HepG2 (cell line): ENCODE measurements around the gene CCSER1.

Experiments
- CEBPB ChIP-seq: IDR thresholded peaks from 2 replicates; pipeline ENCODE4 v1.6.1; 2011; ENCODE audit warnings: low read depth, low read length, improper control_type of control experiment, borderline replicate concordance
- ELF1 ChIP-seq: sonication (generic); formaldehyde crosslinking; IDR thresholded peaks from 2 replicates; pipeline ENCODE4 v1.4.0; 2020; ENCODE audit warnings: missing genetic modification reagents
- EZH2 ChIP-seq: conservative IDR thresholded peaks from 2 replicates; pipeline ENCODE4 v1.6.1; 2012; ENCODE audit warnings: mild to moderate bottlenecking, low read depth, low read length, moderate library complexity
- HDAC2 ChIP-seq: sonication (generic); formaldehyde crosslinking; IDR thresholded peaks from 2 replicates; pipeline ENCODE4 v1.4.0; 2020; ENCODE audit warnings: missing genetic modification reagents
- HNRNPL ChIP-seq: fragments of 200-400 bp; formaldehyde crosslinking; IDR thresholded peaks from 2 replicates; pipeline ENCODE4 v1.6.1; 2017; ENCODE audit warnings: mild to moderate bottlenecking, low read depth, low read length
- NFIC ChIP-seq: IDR thresholded peaks from 2 replicates; pipeline ENCODE4 v1.6.1; 2012; ENCODE audit warnings: mild to moderate bottlenecking, low read length, inconsistent platforms
- PCBP1 ChIP-seq: fragments of 200-400 bp; formaldehyde crosslinking; IDR thresholded peaks from 2 replicates; pipeline ENCODE4 v1.6.1; 2017; ENCODE audit warnings: mild to moderate bottlenecking, low read depth, low read length, borderline replicate concordance
- POLR2A ChIP-seq, 2 experiments: IDR thresholded peaks; 2 replicates each; pipeline ENCODE4 v1.6.1; 2011; ENCODE audit warnings: low read depth in 2 of 2, low read length in 2 of 2, mild to moderate bottlenecking in 1 of 2, moderate library complexity in 1 of 2; ENCODE audit not compliant: insufficient read depth in 1 of 2
- TRIM24 ChIP-seq: sonication (generic); formaldehyde crosslinking; IDR thresholded peaks from 2 replicates; pipeline ENCODE4 v1.8.0; 2022; ENCODE audit warnings: mild to moderate bottlenecking, missing genetic modification reagents
- ZNF564 ChIP-seq: sonication (generic); formaldehyde crosslinking; IDR thresholded peaks from 2 replicates; pipeline ENCODE4 v1.8.1; 2023; ENCODE audit warnings: mild to moderate bottlenecking, missing genetic modification reagents
- ZNF768 ChIP-seq: sonication (generic); formaldehyde crosslinking; IDR thresholded peaks from 2 replicates; pipeline ENCODE4 v1.4.0; 2020; ENCODE audit warnings: missing genetic modification reagents
- TF ChIP-seq, protein P1 (sequence below): sonication (generic); formaldehyde crosslinking; IDR thresholded peaks from 2 replicates; pipeline ENCODE4 v1.5.0; 2020; ENCODE audit warnings: mild to moderate bottlenecking, missing genetic modification reagents, moderate library complexity
- TF ChIP-seq, protein P2 (sequence below): sonication (generic); formaldehyde crosslinking; IDR thresholded peaks from 2 replicates; pipeline ENCODE4 v1.8.1; 2023; ENCODE audit warnings: mild to moderate bottlenecking, moderate library complexity, missing genetic modification reagents
- TF ChIP-seq, protein P3 (sequence below): sonication (generic); formaldehyde crosslinking; IDR thresholded peaks from 2 replicates; pipeline ENCODE4 v1.5.0; 2020; ENCODE audit warnings: missing genetic modification reagents, mild to moderate bottlenecking, borderline replicate concordance

DNA sequence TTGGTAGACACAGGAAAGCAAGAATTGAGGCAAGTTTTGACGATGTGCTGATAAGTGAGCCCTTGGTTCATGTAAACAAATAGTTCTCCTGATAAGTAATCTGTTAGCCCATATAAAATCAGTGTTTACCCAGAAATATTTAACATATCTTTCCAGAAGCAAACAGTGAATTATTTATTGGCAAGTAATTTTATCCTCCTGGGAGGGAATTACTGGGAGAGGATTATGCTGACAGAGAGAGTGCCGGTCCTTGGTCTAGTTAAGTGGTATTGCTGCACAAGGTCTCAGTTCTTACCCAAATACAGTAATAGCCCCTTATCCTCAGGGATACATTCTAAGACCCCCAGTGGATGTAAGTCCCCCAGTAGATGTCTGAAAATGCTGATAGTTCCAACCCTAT is 315.4 kb downstream of the CCSER1 start:
- TF ChIP-seq POLR2A (IDR thresholded peaks at IDR 0.05; ENCODE audit: insufficient read depth in 1 of 2, low read depth in 2 of 2, low read length in 2 of 2) (no peak), ZNF564 (CRISPR knock-in tag) (no peak), ZNF768 (CRISPR knock-in tag) (no peak), ELF1 (no peak), EZH2 (no peak), NFIC (no peak), CEBPB (no peak), HDAC2 (CRISPR knock-in tag) (no peak), HNRNPL (no peak), PCBP1 (no peak), TRIM24 (CRISPR knock-in tag) (no peak)
- TF ChIP-seq, protein P1, sequence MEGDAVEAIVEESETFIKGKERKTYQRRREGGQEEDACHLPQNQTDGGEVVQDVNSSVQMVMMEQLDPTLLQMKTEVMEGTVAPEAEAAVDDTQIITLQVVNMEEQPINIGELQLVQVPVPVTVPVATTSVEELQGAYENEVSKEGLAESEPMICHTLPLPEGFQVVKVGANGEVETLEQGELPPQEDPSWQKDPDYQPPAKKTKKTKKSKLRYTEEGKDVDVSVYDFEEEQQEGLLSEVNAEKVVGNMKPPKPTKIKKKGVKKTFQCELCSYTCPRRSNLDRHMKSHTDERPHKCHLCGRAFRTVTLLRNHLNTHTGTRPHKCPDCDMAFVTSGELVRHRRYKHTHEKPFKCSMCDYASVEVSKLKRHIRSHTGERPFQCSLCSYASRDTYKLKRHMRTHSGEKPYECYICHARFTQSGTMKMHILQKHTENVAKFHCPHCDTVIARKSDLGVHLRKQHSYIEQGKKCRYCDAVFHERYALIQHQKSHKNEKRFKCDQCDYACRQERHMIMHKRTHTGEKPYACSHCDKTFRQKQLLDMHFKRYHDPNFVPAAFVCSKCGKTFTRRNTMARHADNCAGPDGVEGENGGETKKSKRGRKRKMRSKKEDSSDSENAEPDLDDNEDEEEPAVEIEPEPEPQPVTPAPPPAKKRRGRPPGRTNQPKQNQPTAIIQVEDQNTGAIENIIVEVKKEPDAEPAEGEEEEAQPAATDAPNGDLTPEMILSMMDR = no peak
- TF ChIP-seq, protein P2, sequence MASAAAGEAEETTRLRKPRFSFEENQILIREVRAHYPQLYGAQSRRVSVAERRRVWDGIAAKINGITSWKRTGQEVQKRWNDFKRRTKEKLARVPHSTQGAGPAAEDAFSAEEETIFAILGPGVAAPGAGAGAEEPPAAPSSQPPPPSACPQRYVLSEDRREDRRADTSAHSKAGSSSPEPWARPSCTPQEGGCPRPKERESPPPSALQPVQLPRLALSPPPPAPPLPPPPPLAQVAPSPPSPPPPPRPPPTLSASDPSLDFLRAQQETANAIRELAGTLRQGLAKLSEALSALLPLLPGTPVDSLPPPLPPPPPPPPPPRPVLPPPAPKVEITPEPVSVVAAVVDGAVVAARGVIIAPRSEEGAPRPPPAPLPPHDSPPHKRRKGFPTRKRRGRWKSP = no peak
- TF ChIP-seq, protein P3, sequence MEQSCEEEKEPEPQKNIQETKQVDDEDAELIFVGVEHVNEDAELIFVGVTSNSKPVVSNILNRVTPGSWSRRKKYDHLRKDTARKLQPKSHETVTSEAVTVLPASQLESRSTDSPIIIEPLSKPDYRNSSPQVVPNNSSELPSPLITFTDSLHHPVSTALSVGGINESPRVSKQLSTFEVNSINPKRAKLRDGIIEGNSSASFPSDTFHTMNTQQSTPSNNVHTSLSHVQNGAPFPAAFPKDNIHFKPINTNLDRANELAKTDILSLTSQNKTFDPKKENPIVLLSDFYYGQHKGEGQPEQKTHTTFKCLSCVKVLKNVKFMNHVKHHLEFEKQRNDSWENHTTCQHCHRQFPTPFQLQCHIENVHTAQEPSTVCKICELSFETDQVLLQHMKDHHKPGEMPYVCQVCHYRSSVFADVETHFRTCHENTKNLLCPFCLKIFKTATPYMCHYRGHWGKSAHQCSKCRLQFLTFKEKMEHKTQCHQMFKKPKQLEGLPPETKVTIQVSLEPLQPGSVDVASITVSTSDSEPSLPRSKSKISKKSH (CRISPR knock-in tag) = no peak
